Amniotic epithelial cell (primary cell): ENCODE data around the gene SBDS.

ENCODE experiments used
- DNase-seq: peaks from one replicate; pipeline ENCODE4 v3.0.0-alpha.2; 2010; ENCODE audit warnings: low read depth

Gene SBDS

DNA sequence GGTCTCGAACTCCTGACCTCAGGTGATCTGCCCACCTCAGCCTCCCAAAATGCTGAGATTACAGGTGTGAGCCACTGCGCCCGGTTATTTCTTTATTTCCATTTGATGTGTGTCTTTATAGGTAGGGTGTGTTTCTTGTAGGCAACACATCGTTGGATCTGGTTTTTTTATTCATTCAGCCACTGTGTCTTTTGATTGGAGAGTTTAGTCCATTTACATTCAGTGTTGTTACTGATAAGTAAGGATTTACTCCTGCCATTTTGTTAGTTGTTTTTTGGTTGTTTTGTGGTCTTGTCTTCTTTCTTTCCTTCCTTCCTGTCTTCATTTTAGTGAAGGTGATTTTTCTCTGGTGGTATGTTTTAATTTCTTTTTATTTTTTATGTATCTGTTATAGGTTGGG lies 57.4 kb downstream of the SBDS start:
- no peak for DNase-seq
